KG1 (cell line): ENCODE measurements around the gene ETV5.
"Not testable (repeated sequence)": the region's sequence is repeated elsewhere in the genome, so short reads cannot be mapped to it uniquely, and the experiment has no call there.

Experiments used
- DNase-seq: peaks from one replicate; lab custom pipeline; 2025; lab: John Stamatoyannopoulos, UW

The ETV5 gene

GRCh38 chr3:186067360-186068242, 41.3 kb downstream of the ETV5 start:
- DNase-seq: no peak

GRCh38 chr3:186060222-186060621, 48.7 kb downstream of the ETV5 start:
- peak; percentile 44 for DNase-seq

- no peak for DNase-seq
These were observed 49.7 kb downstream of the ETV5 start for GRCh38 chr3:186059192-186059591.

GRCh38 chr3:186058225-186058624, 50.7 kb downstream of the ETV5 start:
- DNase-seq: no peak

GRCh38 chr3:186057594-186057993, 51.3 kb downstream of the ETV5 start:
- no peak for DNase-seq

GRCh38 chr3:186054792-186055352, 54.0 kb downstream of the ETV5 start:
- DNase-seq: no peak

GRCh38 chr3:186053954-186054791, 54.7 kb downstream of the ETV5 start:
- no peak for DNase-seq

GRCh38 chr3:186052096-186052840, 56.6 kb downstream of the ETV5 start:
- DNase-seq: no peak

GRCh38 chr3:186049001-186049400, 59.9 kb downstream of the ETV5 start:
- DNase-seq: no peak

- no peak for DNase-seq
These were observed 60.8 kb downstream of the ETV5 start for GRCh38 chr3:186048119-186048518.

- DNase-seq: no peak
These were observed 62.1 kb downstream of the ETV5 start for GRCh38 chr3:186046838-186047237.

GRCh38 chr3:186044968-186045367, 63.9 kb downstream of the ETV5 start:
- no peak for DNase-seq

GRCh38 chr3:186044427-186044826, 64.5 kb downstream of the ETV5 start:
- no peak for DNase-seq

- DNase-seq: no peak
These were observed 66.2 kb downstream of the ETV5 start for GRCh38 chr3:186042521-186043202.

- no peak for DNase-seq
These were observed 66.9 kb downstream of the ETV5 start for GRCh38 chr3:186042036-186042435.

- no peak for DNase-seq
These were observed 70.5 kb downstream of the ETV5 start for GRCh38 chr3:186038360-186038759.

- no peak for DNase-seq
These were observed 73.6 kb downstream of the ETV5 start for GRCh38 chr3:186035277-186035676.

GRCh38 chr3:186032321-186032720, 76.6 kb downstream of the ETV5 start:
- DNase-seq: no peak

GRCh38 chr3:186025993-186026392, 82.9 kb downstream of the ETV5 start:
- not testable (repeated sequence) for DNase-seq

- DNase-seq: no peak
These were observed 83.7 kb downstream of the ETV5 start for GRCh38 chr3:186025161-186025560.

GRCh38 chr3:186024210-186024609, 84.7 kb downstream of the ETV5 start:
- no peak for DNase-seq
